Upper lobe of left lung (tissue), 6 donors: ENCODE measurements around the gene HPCAL1. TPM values are rescaled to one million over a fixed set of nuclear protein-coding genes. Genes with fewer than 3 reads are reported as not detected.
"Not testable (repeated sequence)": the region's sequence is repeated elsewhere in the genome, so short reads cannot be mapped to it uniquely, and the experiment has no call there.

Experiments used
- ATAC-seq, 2 donors: fragments of 200-7000 bp; cut with Tn5 transposase; one replicate each; pipeline ENCODE4 v1.9.1; 2022; ENCODE audit warnings: mild to moderate bottlenecking in 2 of 2, moderate library complexity in 2 of 2; ENCODE audit not compliant: low FRiP score in 2 of 2
- DNase-seq, 2 donors: peaks; one replicate each; pipeline ENCODE4 v3.0.0-alpha.2; 2019 to 2020
- H3K27ac ChIP-seq, 4 donors: fragments of 200-600 bp; sonication (generic); one replicate each; pipeline ENCODE4 v1.5.1; 2016 to 2019
- H3K27me3 ChIP-seq, 4 donors: fragments of 200-600 bp; sonication (generic); one replicate each; pipeline ENCODE4 v1.5.1; 2017 to 2019
- H3K36me3 ChIP-seq, 4 donors: fragments of 200-600 bp; sonication (generic); one replicate each; pipeline ENCODE4 v1.5.1; 2016 to 2019
- H3K4me1 ChIP-seq, 4 donors: fragments of 200-600 bp; sonication (generic); one replicate each; pipeline ENCODE4 v1.5.1; 2018 to 2019
- H3K4me3 ChIP-seq, 4 donors: fragments of 200-600 bp; sonication (generic); one replicate each; pipeline ENCODE4 v1.5.1; 2017 to 2019; ENCODE audit warnings: mild to moderate bottlenecking in 2 of 4, moderate library complexity in 1 of 4
- H3K9me3 ChIP-seq, 4 donors: fragments of 200-600 bp; sonication (generic); one replicate each; pipeline ENCODE4 v1.5.1; 2018 to 2019
- EP300 ChIP-seq, 4 donors: sonication (generic); formaldehyde crosslinking; IDR thresholded peaks; one replicate each; pipeline ENCODE4 v1.5.1; 2017; ENCODE audit warnings: antibody characterized with exemption in 4 of 4, control low read depth in 2 of 4
- POLR2A ChIP-seq, 4 donors: fragments of 450-650 bp; IDR thresholded peaks; one replicate each; pipeline ENCODE4 v1.5.1; 2016 to 2017; ENCODE audit warnings: antibody characterized with exemption in 4 of 4, mild to moderate bottlenecking in 2 of 4
- POLR2AphosphoS5 ChIP-seq, 2 donors: sonication (generic); formaldehyde crosslinking; IDR thresholded peaks; one replicate each; pipeline ENCODE4 v1.5.1; 2017; ENCODE audit warnings: antibody characterized with exemption in 2 of 2
- WGBS, 2 donors: methylation state at CpG; one replicate each; pipeline ENCODE4 v1.1.5; 2017 to 2018; 5-methylcytosine and 5-hydroxymethylcytosine counted together
- total RNA-seq, 6 donors: library from RNA; depleted of rRNA in 4 of 6; stranded (reverse); fragments of >200 nt in 4 of 6; gene quantifications; one replicate each; pipeline versions ENCODE4 v1.1.0 to v1.2.1, GENCODE V29; 2016 to 2021
- TF ChIP-seq, protein P1 (sequence below), 6 experiments: fragments of 450-650 bp in 4 of 6; fragments of 200-600 bp in 2 of 6; sonication (generic) in 2 of 6; IDR thresholded peaks; one replicate each; pipeline ENCODE4 v1.5.1; 2016 to 2019; ENCODE audit warnings: antibody characterized with exemption in 6 of 6
- donor health status: DM: no; HTN: no; CAD: no; lungs with moderate emphysema.
- donor health status: DM: no; HTN: yes; CAD: no; lungs with severe emphysema.

HPCAL1 gene
- total RNA-seq, 6 donors from 2014 or later, result 131 to 481 (median 261) TPM

GRCh38 chr2:10292033-10292432, 10.7 kb upstream of the HPCAL1 start:
- H3K27me3 ChIP-seq, result no peaks in the 10 kb centered on the region
- 89 to 90% methylated on average over 4 of the region's 4 CpGs for WGBS, 2 donors
- no peaks in the 10 kb centered on the region for H3K36me3 ChIP-seq
- H3K4me3 ChIP-seq, result no peak overlapping the region
- no peak for ATAC-seq
- no peak overlapping the region for H3K27ac ChIP-seq
- no peak for TF ChIP-seq POLR2A (IDR thresholded peaks at IDR 0.05)
- peaks cover 0 to 2% (median 2%) of the 10 kb centered on the region in 4 donors for H3K4me1 ChIP-seq
- DNase-seq, result no peak
- H3K9me3 ChIP-seq, result peaks cover 0 to 8% (median 0%) of the 10 kb centered on the region in 4 donors

- ATAC-seq, result no peak
- TF ChIP-seq, protein P1, sequence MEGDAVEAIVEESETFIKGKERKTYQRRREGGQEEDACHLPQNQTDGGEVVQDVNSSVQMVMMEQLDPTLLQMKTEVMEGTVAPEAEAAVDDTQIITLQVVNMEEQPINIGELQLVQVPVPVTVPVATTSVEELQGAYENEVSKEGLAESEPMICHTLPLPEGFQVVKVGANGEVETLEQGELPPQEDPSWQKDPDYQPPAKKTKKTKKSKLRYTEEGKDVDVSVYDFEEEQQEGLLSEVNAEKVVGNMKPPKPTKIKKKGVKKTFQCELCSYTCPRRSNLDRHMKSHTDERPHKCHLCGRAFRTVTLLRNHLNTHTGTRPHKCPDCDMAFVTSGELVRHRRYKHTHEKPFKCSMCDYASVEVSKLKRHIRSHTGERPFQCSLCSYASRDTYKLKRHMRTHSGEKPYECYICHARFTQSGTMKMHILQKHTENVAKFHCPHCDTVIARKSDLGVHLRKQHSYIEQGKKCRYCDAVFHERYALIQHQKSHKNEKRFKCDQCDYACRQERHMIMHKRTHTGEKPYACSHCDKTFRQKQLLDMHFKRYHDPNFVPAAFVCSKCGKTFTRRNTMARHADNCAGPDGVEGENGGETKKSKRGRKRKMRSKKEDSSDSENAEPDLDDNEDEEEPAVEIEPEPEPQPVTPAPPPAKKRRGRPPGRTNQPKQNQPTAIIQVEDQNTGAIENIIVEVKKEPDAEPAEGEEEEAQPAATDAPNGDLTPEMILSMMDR (IDR thresholded peaks at IDR 0.05), result no peak
- TF ChIP-seq POLR2A (IDR thresholded peaks at IDR 0.05) (no peak), POLR2AphosphoS5 (IDR thresholded peaks at IDR 0.05) (no peak), EP300 (IDR thresholded peaks at IDR 0.05) (no peak)
Measured at GRCh38 chr2:10293603-10294002, 9.1 kb upstream of the HPCAL1 start.

GRCh38 chr2:10294077-10294476, 8.6 kb upstream of the HPCAL1 start:
- no peak for DNase-seq
- TF ChIP-seq EP300 (IDR thresholded peaks at IDR 0.05) (no peak), POLR2A (IDR thresholded peaks at IDR 0.05) (no peak)
- Histone ChIP-seq H3K4me1 (peaks cover 9 to 16% (median 12%) of the 10 kb centered on the region in 4 donors), H3K9me3 (peaks cover 0 to 8% (median 0%) of the 10 kb centered on the region in 4 donors), H3K27ac (no peak overlapping the region), H3K36me3 (no peaks in the 10 kb centered on the region), H3K4me3 (no peak overlapping the region), H3K27me3 (no peaks in the 10 kb centered on the region)
- WGBS, 2 donors, result 95 to 100% methylated on average over 1 of the region's 1 CpG
- no peak for ATAC-seq

More at GRCh38 chr2:10293603-10294002, 9.1 kb upstream of the HPCAL1 start:
- peaks cover 0 to 8% (median 0%) of the 10 kb centered on the region in 4 donors for H3K9me3 ChIP-seq
- no peaks in the 10 kb centered on the region for H3K27me3 ChIP-seq
- H3K4me3 ChIP-seq, result no peak overlapping the region
- peaks cover 9 to 14% (median 12%) of the 10 kb centered on the region in 4 donors for H3K4me1 ChIP-seq
- DNase-seq, result no peak
- H3K36me3 ChIP-seq, result no peaks in the 10 kb centered on the region
- H3K27ac ChIP-seq, result no peak overlapping the region

GRCh38 chr2:10295649-10296048, 7.1 kb upstream of the HPCAL1 start:
- 52 to 93% methylated on average over 4 of the region's 4 CpGs for WGBS, 2 donors
- H3K27ac ChIP-seq, ATAC-seq, H3K9me3 ChIP-seq, H3K4me3 ChIP-seq, DNase-seq, H3K36me3 ChIP-seq, H3K27me3 ChIP-seq: not testable (repeated sequence)
- peaks cover 9 to 16% (median 12%) of the 10 kb centered on the region in 4 donors for H3K4me1 ChIP-seq

DNA sequence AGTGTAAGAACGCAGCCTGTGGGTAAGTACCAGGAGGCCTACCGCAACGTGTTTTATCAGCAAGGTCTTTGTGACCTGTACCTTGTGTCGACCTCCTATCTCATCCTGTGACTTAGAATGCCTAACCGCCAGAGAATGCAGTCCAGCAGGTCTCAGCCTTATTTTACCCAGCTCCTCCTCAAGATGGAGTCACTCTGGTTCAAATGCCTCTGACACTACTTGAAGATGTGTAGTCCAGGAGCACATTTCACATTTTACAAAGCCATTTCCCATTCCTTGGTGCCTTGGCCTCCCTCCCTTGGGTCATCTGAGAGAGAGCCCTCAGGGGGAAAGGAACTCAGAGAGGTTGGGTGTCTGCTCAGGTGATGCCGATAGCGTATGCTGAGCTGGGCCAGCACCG, 6.6 kb upstream of the HPCAL1 start:
- ATAC-seq (no peak), DNase-seq (no peak)
- TF ChIP-seq POLR2A (IDR thresholded peaks at IDR 0.05) (no peak), EP300 (IDR thresholded peaks at IDR 0.05) (no peak), POLR2AphosphoS5 (IDR thresholded peaks at IDR 0.05) (no peak)
- TF ChIP-seq, protein P1 (IDR thresholded peaks at IDR 0.05), result no peak
- peaks cover 9 to 17% (median 13%) of the 10 kb centered on the region in 4 donors for H3K4me1 ChIP-seq
- no peaks in the 10 kb centered on the region for H3K36me3 ChIP-seq
- H3K9me3 ChIP-seq, result peaks cover 0 to 8% (median 0%) of the 10 kb centered on the region in 4 donors
- no peak overlapping the region for H3K4me3 ChIP-seq
- no peaks in the 10 kb centered on the region for H3K27me3 ChIP-seq
- 90 to 96% methylated on average over 8 of the region's 8 CpGs for WGBS, 2 donors
- no peak overlapping the region for H3K27ac ChIP-seq

GRCh38 chr2:10297191-10297830, 5.4 kb upstream of the HPCAL1 start:
- no peak for ATAC-seq
- no peak for DNase-seq
- H3K27ac ChIP-seq, result peak overlapping the region in 2 of 4 donors; percentile 71
- H3K9me3 ChIP-seq, result peaks cover 0 to 8% (median 0%) of the 10 kb centered on the region in 4 donors
- TF ChIP-seq POLR2A (IDR thresholded peaks at IDR 0.05) (no peak), EP300 (IDR thresholded peaks at IDR 0.05) (no peak), POLR2AphosphoS5 (IDR thresholded peaks at IDR 0.05) (no peak)
- TF ChIP-seq, protein P1 (IDR thresholded peaks at IDR 0.05), result no peak
- 78 to 79% methylated on average over 16 of the region's 16 CpGs for WGBS, 2 donors
- no peak overlapping the region for H3K4me3 ChIP-seq
- H3K36me3 ChIP-seq, result no peaks in the 10 kb centered on the region
- H3K4me1 ChIP-seq, result peaks cover 14 to 29% (median 24%) of the 10 kb centered on the region in 4 donors
- H3K27me3 ChIP-seq, result no peaks in the 10 kb centered on the region
